ENCODE measurements around the gene MIB1.

Gene MIB1

DNA sequence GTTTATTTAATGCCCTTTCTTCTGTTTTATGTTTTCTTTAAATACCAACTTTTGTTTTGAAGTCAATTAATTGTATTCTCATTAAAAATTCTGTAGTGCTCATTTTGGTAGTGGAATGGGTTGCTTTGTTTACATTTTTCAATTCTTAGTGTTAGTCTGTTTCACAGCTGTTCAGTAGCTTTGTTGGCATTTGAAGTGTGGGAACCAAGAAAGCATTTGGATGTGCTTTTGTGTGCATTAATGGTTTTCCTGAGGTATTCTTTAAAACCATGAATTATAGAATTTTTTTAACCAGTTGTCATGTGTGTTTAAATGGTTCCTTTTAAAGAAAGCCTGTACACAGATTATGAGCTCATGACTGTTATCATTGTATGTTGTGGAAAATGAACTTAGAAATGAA lies 19.7 kb downstream of the MIB1 start:
- no peak for DNase-seq (ENCODE audit: low spot score)
- Histone ChIP-seq H3K4me3 (no peak overlapping the region), H3K27ac (no peak overlapping the region)
- TF ChIP-seq, protein P1, sequence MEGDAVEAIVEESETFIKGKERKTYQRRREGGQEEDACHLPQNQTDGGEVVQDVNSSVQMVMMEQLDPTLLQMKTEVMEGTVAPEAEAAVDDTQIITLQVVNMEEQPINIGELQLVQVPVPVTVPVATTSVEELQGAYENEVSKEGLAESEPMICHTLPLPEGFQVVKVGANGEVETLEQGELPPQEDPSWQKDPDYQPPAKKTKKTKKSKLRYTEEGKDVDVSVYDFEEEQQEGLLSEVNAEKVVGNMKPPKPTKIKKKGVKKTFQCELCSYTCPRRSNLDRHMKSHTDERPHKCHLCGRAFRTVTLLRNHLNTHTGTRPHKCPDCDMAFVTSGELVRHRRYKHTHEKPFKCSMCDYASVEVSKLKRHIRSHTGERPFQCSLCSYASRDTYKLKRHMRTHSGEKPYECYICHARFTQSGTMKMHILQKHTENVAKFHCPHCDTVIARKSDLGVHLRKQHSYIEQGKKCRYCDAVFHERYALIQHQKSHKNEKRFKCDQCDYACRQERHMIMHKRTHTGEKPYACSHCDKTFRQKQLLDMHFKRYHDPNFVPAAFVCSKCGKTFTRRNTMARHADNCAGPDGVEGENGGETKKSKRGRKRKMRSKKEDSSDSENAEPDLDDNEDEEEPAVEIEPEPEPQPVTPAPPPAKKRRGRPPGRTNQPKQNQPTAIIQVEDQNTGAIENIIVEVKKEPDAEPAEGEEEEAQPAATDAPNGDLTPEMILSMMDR (IDR thresholded peaks at IDR 0.05): no peak

DNA sequence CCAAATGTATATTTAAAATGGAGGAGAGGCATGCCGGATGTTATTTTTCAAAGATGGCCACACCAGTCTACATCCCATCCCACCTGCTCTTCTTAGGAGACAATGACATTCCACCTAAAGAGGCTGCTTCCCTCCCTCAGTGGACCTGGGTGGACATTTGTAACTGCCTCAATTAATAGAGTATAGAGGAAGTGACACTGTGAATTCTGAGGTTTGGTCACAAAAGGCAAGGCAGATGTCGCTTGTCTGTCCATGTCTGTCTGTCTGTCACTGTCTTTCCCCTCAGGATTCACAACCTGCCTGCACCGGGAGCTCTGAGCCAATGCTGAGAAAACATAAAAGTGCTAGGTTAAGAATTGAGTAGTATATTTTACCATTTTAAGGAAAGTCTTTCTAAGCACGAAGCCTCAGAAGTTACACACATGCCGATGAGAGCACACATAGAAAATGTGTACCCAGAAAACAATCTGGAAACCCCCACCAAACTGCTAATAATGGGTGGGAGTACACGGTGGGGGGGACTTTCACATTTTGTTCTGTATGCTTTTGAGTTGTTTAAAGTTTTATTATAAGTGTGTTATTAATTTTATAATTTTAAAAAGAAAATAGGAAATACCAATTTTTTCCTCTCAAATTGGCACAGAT lies 21.0 kb downstream of the MIB1 start:
- TF ChIP-seq, protein P1 (IDR thresholded peaks at IDR 0.05): no peak
- H3K4me3 ChIP-seq: no peak overlapping the region
- H3K27ac ChIP-seq: no peak overlapping the region
- no peak for DNase-seq (ENCODE audit: low spot score)

DNA sequence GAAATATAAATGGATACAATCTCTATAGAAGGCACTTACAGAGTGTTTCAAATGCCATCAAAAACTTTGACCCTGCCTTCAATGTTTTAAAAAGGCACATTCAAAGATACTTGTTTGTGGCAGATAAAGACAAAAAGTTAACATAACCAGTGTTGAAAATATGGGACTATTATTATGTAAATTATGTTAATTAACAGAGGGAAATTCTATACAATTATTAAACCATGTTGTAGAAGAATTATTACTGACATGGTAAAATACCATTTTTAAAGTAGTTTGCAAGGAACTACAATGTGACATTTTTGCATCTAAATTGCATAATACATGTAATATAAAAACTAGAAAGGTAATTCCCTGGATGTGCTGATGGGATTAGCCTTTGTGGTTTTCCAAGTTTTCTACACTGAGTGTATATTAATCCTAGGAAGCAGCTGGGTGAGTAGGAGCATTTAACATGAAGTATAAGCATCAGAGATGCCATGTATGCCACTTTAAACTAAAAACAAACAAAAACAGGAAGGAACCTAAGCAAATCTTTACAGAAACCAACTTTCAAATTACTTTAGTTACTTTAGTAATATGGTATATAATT lies 21.7 kb downstream of the MIB1 start:
- TF ChIP-seq, protein P1 (IDR thresholded peaks at IDR 0.05): no peak
- H3K4me3 ChIP-seq: no peak overlapping the region
- DNase-seq (ENCODE audit: low spot score): no peak
- no peak overlapping the region for H3K27ac ChIP-seq

DNA sequence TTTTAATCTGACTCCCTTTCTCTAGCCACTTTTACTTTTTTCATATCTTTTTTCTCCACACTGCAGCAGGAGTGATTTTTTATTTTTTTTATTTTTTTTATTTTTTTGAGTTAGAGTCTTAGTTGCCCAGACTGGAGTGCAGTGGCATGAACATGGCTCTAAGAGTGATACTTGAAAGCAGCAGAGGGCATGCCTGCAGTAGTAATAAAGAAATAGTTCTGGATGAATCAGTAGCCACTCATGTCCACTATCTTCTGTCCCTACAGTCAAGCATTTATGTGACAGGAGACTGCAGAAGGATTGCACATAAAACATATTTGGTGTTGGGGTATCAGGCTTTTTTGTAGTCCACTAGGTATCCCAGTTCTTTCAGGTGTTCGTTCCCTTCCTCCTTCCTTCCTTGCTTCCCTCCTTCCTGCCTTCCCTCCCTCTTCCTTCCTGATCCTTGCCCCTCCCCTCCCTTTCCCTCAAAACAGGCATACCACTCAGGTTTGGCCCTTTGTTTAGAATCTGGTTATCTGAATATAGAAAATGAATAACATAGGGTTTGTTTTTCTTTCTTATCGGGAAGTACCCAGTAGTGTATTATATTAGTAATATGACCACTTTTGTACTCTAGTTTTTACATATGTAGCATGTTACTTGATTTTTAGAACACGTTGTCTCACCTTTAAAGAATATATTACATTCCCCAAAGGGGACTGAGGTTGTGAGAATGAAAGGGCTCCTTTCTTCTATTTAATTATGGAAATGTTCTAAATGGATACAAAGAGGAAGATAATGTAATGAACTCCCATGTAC lies 23.5 kb downstream of the MIB1 start:
- Histone ChIP-seq H3K4me3 (no peak overlapping the region), H3K27ac (no peak overlapping the region)
- TF ChIP-seq, protein P1 (IDR thresholded peaks at IDR 0.05): no peak
- no peak for DNase-seq (ENCODE audit: low spot score)

DNA sequence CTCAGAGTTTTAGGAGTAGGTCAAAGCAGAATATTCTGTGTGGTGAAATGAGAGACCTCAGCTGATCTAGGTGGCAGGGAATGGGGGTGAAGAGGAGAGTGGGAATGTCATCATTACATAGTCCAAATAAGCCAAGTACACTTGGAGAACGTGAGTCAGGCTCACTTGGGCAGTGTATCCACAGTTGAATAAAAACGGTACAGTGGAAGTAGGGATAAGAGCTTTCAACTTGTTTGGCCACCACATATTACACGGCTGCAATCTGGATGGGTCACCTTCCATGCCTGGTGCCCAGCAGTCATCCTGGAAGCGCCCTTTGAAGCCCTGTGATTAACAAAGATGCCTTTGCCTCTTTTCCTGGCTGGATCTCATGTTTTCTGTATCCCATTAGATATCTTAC lies 28.6 kb downstream of the MIB1 start:
- TF ChIP-seq, protein P1 (IDR thresholded peaks at IDR 0.05): no peak
- no peak for DNase-seq (ENCODE audit: low spot score)
- Histone ChIP-seq H3K27ac (no peak overlapping the region), H3K4me3 (no peak overlapping the region)

DNA sequence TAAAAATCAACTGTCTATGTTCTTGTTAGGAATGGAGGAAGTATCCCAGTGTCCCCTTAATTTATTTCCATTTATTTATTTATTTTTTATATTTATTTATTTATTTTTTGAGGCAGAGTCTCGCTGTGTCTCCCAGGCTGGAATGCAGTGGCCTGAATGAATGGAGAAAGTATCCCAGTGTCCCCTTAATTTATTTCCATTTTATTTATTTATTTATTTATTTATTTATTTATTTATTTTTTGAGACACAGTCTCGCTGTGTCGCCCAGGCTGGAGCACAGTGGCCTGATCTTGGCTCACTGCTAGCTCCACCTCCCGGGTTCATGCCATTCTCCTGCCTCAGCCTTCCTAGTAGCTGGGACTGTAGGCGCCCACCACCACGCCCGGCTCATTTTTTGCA lies 34.1 kb downstream of the MIB1 start:
- H3K27ac ChIP-seq: no peak overlapping the region
- TF ChIP-seq, protein P1 (IDR thresholded peaks at IDR 0.05): no peak

More for the DNA sequence above, 34.1 kb downstream of the MIB1 start:
- DNase-seq (ENCODE audit: low spot score): no peak
- H3K4me3 ChIP-seq: no peak overlapping the region

Measured in coronary artery (tissue), 2 donors.